ENCODE data around the gene LSAMP.

DNA sequence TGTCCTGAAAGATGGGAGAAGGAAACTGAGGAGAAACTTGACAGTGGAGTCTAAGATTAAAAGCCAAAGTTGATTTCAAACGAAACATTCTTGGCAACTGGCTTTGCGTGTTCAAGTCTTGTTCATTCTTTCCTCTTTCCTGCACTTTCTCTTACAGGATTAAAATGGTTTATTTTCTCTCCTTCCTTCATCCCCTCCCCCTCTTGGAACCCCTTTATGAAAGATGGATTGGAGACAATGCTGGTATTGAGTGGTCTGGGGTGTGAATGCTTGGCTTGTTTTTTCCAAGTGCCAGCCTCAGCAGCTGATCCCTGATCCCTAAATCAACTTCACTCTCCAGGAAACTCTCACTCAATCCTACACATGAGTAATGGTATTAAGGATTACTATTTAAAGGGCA, 703 bp upstream of the LSAMP start:
- TF ChIP-seq CTCF (IDR thresholded peaks at IDR 0.05) (no peak), PBX3 (IDR thresholded peaks at IDR 0.05) (peak; percentile 11; the same call in 1 of the 2 replicates), MEF2A (IDR thresholded peaks at IDR 0.05; ENCODE audit: borderline replicate concordance, low read depth) (no peak), GABPA (IDR thresholded peaks at IDR 0.05; ENCODE audit: low read depth) (no peak), FOSL2 (IDR thresholded peaks at IDR 0.05; ENCODE audit: borderline replicate concordance, low read depth) (no peak), REST (IDR thresholded peaks at IDR 0.05; ENCODE audit: low read depth, low read length) (no peak), EP300 (IDR thresholded peaks at IDR 0.05; ENCODE audit: borderline replicate concordance in 1 of 2, low read depth in 1 of 2, low read length in 1 of 2) (no peak), POLR2AphosphoS5 (IDR thresholded peaks at IDR 0.05; ENCODE audit: low read depth, low read length) (no peak), TAF1 (IDR thresholded peaks at IDR 0.05; ENCODE audit: borderline replicate concordance, low read depth, low read length) (no peak), JUND (IDR thresholded peaks at IDR 0.05) (no peak), MXI1 (IDR thresholded peaks at IDR 0.05; ENCODE audit: low read depth, low read length) (no peak)
- TF ChIP-seq, protein P1, sequence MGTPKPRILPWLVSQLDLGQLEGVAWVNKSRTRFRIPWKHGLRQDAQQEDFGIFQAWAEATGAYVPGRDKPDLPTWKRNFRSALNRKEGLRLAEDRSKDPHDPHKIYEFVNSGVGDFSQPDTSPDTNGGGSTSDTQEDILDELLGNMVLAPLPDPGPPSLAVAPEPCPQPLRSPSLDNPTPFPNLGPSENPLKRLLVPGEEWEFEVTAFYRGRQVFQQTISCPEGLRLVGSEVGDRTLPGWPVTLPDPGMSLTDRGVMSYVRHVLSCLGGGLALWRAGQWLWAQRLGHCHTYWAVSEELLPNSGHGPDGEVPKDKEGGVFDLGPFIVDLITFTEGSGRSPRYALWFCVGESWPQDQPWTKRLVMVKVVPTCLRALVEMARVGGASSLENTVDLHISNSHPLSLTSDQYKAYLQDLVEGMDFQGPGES (IDR thresholded peaks at IDR 0.05; ENCODE audit: low read depth, low read length) = no peak

All from SK-N-SH (cell line).